CD4-positive, alpha-beta T cell treated with Interleukin-6 at 100 ng/mL for 8 hours (primary cell): ENCODE results near the gene MED12L.
A peak's percentile ranks its signal among the peaks of the same experiment; 100 is the strongest.

Source experiments
- DNase-seq: peaks from one replicate; pipeline ENCODE4 v3.0.0-alpha.2; 2020; ENCODE audit warnings: mixed read lengths, low spot score

Gene MED12L

DNA sequence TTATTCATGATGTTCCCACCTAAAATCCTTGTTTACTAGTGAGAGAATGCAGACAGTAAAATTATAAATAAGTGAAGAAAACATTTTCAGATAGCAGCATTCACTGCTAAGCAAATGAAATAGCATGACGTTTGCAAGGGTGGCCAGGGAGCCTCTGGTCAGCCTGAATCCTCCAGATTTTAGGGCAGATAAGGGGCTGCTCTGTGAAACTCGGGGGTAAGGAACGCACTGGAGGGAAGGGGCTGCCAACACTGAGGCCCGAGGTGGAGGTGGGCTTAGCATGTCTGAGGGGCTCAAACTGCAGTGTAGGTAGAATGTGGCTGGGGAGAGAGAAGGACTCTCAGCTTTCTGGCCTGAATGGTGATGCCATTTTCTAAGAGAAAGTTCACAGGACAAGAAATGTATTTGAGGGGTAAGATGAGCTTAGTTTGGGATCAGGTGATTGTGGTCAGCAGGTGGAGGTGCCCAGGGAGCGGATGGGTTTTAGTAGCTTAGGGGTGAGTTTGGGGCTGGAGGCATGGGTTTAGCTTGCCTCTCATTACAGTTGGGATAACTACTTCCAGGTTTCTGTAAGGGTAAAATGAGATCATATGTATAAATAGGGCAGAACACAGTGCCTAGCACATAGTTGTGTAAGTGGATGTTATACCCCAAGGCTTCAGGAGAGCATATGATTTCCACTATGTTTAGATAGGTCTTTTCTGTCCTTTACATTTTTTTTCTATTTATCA, 97.0 kb downstream of the MED12L start:
- DNase-seq: no peak

DNA sequence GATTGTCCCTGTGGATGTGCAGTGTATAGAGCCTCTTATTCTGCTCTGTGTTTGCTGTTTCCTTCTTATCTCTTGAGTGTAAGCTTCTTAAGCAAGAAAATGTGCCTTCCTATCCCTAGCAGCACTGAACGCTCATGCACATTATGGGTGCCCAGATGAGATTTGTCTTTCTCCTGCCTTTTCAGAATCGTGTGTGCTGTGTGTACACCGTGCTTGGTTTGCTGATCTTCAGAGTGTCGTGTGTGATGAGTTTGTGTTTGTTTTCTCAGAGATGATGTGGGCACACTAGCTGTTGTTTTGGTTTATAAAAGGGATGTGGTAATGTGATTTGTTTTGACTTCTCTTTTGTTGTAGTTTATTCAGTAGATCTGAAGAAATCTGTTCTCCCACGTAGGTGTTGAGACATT, 97.8 kb downstream of the MED12L start:
- peak; percentile 34 for DNase-seq

DNA sequence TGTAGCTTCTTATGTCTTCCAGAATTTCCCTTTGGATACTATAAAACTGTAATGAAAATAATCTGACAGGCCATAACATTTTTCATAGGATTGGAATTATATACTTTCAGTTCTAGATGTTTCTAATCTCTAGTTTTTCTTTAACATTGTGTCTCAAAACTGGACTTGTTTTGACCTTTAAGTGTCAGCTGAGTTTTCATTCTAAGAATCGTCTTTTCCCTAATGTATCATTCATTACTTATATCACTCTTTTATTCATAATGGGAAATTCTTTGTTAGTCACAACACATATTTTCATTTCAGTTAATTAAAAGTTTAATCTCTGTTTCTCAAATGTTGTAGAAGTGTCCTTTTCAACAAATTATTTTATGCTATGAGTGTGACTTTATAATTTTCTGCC, 105.6 kb downstream of the MED12L start:
- DNase-seq: no peak

DNA sequence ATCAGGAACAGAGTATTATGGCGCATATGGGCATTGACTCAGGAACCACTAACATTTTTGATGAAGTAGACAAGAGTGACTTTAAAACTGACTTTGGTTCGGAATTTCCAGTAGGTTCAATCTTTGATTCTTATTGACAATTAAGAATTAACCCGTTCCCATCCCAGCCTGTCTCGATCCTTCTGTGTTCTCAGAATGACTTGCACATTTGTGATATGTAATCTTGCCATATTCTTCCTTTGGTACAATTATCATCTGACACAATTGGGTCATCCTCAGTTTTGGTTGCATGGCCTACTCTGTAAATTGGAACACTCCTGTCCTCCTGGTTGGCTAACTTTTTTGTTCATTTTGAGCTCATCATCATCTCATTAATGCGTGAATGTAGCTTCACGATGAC, 107.1 kb downstream of the MED12L start:
- DNase-seq: no peak

DNA sequence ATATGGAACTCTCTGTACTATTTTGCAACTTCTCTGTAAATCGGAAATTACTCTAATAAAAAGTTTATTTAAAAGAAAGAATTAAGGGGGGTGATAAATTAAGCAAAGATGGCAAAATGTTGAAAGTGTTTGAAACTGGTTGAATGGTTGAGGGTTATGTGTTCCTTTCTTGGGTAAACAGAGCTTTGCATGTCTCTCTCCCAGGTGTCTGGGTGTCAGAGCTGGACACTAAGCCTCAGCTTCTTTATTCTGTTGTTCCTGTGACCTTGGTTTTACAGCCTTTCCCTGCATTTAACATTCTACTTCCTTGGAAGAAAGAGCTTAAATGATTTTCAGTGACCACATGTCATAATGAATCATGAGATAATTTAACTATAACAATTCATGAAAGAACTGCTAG, 110.4 kb downstream of the MED12L start:
- DNase-seq: no peak

DNA sequence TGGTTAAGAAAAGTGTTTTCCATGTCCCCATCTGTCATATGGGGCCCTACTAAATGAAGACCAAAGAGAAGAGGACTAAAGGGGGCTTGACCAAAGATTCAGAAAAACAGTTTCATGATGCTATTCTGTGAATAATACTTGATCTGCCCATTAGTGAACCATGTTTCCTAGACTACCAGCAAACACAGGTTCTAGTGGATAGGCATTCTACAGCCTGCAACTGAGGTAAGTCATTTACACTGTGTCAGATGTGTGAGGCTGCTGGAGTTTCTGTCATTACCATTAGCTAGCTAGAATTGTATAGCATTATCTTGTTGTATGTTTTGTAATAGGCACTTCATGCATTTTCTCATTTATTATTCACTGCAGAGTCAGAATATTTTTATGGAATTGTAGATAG, 111.0 kb downstream of the MED12L start:
- no peak for DNase-seq

DNA sequence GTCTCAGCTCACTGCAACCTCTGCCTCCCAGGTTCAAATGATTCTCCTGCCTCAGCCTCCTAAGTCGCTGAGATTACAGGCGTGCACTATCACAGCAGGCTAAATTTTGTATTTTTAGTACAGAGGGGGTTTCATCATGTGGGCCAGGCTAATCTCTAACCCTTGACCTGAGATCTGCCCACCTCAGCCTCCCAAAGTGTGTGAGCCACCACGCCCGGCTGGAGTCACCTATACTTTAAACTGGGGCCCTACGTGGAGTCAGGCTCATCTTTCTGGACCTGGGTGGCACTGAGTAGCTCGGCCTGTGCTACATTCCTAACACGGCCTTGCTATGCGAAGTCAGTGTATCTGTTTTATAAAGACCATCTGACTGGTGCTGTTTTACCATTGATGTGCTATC, 111.8 kb downstream of the MED12L start:
- DNase-seq: no peak

DNA sequence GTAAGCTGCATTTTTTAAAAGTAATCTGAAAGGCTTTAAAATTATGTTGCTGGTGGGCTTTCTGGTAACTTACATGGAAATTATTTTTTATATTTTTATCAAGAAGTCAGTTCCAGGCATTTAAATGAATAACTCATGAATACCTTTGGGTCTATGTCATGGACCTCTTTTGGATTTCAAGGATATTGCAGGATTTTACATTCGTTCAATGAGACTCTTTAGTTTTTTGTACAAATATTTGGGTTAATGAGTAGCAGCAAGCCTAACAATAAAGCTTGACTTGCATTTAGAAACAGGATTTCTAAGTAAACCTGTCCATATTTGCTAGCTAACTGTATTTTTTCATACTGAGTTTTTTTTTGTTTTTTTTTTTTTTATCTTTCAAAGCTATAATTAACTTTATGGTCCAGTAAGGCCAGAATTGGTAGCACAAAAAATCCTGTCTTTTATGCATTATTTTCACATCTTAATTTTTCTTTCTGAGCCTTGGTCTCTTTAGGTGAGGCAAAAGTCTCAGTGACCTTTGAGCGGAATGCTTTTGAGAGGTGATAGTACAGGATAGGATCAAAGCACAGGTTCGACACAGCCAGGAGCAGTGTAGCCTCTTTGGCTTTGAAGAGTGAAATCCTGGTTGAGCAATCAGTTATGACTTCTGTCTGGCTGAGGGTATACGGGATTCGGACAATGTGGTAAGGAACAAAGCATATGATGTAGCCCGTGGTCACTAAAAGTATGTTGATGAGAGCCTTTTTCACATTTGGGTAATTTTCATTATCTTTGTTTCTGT, 112.7 kb downstream of the MED12L start:
- no peak for DNase-seq

DNA sequence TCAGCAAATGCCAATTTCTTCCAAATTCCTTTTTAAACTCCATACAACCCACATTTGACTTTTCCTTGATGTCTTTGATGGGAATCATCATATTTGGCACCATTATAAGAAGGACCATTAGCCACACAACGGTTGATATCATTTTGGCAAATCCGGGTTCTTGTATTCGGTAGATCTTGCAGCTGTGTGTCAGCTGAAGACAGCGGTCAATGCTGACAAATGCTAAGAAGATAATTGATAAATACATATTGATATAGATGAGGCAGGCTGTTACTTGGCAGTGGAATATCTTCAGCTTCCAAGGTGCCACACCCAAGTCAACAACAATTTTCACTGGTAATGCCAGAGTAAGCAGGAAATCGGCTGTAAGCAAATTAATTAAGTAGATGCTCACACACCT, 113.4 kb downstream of the MED12L start:
- no peak for DNase-seq

DNA sequence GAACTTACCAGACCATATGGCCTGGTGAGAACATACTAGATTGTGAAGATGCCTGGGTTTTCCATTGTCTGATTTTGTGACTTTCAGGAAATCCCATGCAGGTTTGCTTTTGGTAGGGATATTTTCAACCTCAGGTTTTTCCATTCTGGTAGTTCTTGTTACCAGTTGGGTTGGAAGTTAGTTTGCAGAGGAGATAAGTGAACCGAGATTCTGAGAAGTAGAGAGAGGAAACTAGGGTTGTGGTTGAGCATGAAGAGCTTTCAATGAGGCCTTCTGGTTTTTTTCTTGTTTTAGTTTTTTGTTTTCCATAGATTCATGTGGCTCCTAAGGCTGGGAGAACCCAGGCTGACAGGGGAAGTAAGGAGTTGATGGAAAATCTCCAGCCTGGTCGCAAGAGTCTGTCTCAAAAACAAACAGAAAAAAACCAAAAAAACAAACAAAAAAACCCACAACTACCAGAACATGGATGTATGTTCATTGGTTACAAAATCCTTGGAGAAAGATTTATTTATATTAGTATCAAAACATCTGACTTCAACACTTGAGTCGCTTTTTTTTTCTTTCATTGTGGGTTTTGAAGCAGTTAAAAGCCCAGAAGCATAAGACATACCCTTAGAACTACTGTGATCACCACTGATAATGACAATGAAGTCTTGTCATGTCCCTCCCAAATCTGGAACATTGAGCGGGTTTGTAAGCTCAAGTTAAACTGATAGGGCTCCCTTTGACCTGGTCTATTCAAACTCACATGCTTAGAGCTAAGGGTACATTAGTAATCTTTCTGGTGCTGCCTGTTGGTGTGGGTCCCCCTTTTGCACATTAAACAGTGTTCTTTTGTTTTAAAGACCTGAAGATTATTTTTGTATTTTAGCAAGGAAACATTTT, 114.3 kb downstream of the MED12L start:
- peak; percentile 6 for DNase-seq

DNA sequence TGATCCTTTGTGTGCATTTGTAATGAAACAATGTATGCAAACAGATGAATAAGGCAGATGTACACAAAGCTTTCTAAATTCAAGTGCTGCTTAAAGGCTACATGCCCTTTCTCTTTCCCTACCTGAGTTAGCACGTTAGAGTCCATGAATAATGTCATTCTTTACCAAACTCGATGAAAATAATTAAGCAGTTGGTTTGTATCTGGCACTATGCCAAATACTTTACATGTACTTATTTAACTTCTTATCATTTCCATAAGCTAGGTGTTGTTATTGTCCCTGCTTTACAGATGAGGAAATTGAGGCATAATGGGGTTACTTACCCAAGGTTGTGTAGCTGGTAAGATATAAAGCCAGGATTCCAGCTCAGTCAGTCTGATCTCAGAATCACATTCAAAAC, 115.1 kb downstream of the MED12L start:
- DNase-seq: no peak

DNA sequence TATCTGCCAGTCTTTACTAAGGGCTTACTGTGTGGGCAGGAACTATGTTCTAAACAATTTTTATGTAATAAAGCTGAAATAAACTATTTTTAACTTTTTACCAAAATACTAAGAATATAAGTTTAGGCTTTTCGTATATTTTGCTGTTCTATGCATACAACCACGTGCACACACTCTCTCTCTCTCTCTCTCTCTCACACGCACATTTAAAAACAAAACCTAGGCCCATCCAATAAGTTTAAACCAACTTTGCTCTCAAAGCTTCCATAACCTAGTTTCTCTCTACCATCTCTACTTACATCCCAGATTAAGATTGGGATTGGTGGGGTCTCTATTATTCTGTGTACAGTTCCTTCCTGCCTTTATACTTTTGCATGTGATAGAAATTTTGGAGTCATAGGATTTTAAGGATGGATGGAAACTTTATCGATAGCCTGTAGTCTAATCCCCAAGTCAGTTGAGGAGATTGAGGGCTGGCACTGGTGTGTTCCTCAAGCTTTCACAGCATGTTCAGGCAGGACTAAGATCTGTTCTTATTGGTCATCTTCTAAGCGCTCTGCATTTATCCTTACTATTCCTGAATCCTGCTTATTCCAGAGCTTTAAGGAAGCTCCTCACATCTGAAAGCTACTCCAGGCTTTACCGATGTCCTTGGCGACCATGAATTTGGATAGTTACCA, 115.7 kb downstream of the MED12L start:
- peak; percentile 35 for DNase-seq

DNA sequence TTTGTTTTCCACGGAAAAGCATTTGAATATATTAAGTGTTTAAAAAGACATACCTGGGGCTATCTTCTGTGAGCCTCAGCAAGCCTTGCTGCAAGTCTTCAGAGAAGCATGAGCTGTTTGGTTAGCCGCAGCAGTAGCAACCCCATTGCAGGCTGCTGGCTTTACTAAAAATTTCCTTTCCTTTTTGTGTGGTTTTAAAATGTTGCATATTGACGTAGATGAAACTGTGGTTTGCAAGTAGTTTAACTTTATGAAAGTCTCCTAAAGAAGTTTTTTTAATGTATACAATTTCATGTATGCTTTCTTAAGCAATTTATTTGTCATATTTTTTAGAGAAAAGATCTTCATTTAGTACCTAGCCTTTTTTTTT, 117.6 kb downstream of the MED12L start, which contains the start of gene GPR171:
Gene GPR171 (minus strand): TSS at position 166 of the 370 bp plus-strand sequence. CDS start 3,830 bp downstream, outside the sequence.
- peak; percentile 83 for DNase-seq

DNA sequence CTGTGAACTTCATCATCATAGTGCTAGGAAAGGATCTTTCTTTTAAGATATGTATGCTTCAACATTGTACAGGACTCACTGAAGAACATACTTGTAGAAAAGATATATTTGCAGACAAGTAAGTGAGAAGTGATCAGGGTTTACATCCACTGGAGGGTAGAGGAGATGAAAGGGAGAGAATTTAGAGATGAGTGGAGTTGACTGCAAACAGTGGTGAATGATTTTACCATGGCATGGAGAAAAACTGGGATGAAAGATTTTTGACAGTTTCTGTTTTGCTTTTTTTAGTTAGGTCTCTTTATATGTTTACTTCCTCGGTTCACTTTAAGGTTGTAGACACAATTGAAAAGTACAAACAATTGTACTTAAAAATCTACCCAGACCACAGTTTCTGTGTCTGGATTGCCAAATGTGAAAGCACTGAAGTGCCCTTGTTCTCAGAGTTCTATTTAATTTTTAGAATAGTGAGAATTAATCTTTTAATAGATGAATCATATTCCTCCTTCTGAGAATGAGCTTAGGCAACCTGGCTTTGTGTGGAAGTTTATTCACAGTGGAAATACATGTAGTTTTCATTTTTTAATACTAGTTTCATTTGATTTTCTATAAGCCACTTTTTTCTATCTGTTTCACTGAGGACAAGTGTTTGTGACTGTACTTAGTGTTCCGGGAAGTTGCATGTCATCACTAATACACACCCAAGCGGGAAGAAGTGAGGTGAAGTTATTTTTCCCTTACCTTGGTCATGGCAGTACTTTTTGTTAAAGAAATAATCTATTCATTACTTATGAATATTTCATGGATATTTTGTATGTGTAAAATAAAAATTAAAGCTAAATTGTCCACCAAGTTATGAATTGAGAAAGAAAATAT, 119.3 kb downstream of the MED12L start:
- peak; percentile 49 for DNase-seq

DNA sequence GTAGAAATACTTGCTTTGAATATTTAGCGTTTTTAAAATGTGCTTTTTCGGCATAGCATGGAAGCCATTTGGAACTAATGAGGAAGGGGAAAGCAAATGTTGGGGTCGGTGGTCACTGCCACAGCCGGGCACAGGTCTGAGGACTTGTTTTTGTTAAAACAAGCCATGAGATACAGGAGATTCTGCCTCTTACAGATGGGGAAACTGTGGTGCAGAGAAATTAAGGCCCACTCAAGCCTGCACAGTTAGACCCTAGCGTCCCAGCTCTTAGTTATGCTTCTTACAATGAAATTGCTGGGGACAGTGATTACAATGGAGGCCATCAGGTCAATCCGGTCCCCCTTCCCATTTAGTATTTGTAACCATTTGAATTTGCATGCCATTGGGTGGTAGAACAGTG, 120.0 kb downstream of the MED12L start:
- DNase-seq: no peak

DNA sequence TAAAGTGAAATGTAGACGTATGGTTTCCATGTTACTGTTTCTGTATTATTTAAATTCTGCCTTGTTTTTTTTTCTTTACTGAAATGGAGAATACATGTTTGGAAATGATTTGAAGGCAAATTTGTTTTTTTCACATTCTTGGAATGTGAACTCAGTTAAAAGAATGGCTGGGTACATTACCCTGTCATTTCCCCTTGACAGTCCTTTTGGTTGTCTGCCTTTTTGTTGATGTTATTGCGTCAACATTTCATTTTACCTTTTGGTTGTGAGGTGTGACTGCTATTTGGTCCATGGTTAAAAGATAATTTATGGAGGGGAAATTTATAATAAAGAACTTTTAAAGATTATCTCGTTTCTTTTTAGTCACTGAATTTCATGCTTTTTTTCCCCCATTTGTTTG, 120.7 kb downstream of the MED12L start:
- no peak for DNase-seq

DNA sequence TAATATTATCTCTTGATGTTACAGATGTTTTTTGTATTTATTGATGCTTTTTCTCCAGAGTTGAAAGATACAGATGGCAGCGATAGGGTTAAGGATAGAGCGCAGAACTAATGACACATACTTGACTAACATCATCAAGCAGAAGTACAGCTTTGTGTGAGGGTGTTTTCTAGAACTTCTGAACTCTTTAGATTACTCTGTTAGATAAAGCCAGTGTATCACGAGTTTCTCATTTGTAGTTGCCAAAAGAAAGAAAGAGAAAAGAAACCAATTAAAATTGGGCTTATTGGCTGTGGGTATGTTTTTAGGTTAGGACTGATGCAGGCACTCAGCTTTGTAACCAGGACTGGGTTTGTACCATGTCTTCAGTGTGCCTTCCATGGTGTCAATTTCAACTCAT, 124.2 kb downstream of the MED12L start:
- peak; percentile 25 for DNase-seq

DNA sequence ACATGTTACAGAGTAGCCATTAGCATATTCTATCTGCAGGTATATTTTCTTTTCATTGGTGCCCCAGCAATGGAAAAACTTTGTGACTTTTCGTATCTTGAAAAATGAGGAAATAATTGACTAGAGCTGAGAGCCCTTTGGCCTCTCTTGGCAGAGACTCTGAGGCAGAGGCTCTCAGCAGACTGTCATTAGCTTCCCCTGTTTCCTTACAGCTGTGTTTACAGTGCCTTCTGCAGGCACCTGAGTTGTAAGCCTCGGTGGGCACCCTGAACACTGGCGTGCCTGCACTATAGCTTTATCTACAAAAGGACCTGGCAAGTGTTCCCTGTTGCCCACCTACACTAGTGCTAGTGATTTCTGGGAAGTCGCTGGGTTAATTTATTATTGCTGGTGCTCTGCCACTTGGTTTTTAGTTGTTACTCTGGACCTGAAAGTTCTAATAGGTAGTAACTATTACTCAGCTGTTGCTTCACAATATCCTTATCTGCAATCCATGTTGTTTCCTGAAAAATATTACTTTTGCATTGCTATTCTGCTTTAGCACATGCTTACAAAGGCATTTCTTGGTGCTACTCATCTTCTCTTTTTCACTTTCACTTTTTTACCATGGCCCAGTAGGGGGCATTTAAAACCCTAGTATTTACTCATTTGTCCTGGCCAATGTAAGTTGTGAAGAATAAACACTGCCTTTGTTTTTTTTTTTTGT, 125.4 kb downstream of the MED12L start:
- DNase-seq: peak; percentile 21

DNA sequence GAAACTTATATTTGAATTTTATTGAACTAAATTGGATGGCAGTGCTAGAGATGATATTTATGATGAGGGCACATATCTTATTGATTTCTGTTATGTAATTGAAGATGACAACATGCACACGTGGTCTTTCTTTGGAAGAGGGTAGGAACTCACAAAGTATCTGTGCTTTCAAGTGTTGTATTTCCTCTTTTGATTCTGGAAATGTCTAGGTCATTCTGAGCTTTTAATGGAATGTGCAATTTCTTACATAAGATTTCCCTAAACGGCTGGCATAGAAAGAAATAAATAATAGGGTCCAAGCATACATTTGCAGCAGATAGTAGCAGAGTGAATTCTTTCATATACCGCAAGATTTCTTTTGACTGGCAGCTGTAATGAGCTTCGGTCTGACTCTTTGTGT, 127.7 kb downstream of the MED12L start:
- DNase-seq: no peak

DNA sequence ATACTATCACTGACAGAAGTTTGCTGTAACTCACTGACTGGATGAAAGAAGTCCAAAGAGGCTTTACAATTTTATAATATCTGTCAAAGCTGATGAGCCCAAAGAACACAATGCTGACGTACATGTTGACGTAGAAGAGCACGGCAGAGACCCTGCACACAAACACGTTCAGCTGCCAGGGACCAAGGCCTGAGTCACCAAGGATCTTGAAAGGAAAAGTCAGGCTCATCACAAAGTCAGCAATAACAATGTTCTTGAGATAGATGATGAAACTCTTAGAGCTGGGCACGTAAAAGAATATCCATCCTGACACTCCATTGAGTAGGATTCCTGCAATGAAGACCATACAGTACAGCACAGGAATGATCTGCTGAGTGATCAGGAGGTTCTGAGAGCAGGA, 128.4 kb downstream of the MED12L start:
- DNase-seq: no peak
